GM21529 (cell line): ENCODE data around the gene PEX13.
"Not testable (repeated sequence)": the region's sequence is repeated elsewhere in the genome, so short reads cannot be mapped to it uniquely, and the experiment has no call there.

Experiments
- ATAC-seq: cut with Tn5 transposase; IDR thresholded peaks from one replicate; pipeline ENCODE4 v1.9.1; 2021; ENCODE audit not compliant: unreplicated experiment

Gene PEX13

DNA sequence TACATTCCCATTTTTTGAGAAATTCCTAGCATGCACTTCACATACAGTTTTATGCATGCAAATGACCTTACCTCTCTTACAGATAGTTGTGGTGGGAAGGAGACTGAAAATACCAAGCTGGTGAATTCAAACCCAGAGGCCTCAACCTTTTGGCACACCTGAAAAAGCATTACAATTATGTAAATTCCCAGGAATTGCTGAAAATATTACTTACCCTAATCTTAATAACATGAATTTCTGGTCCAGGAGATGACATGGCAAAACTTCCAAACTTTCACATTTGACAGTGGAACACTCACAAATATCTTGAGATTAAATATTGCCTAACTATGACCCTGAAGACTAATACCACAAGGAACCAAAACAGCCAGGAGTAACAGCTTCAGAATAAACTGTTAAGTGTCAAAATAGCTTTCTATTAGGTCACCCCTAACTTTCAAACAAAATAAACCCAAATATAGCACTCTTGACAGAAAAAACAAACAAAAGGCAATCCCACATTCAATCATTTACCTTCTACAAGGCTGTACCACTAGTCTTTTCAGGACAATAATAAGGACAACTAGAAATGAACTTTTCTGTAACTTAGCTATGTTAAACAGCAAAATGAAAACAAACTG lies 10.9 kb upstream of the PEX13 start:
- no peak for ATAC-seq

DNA sequence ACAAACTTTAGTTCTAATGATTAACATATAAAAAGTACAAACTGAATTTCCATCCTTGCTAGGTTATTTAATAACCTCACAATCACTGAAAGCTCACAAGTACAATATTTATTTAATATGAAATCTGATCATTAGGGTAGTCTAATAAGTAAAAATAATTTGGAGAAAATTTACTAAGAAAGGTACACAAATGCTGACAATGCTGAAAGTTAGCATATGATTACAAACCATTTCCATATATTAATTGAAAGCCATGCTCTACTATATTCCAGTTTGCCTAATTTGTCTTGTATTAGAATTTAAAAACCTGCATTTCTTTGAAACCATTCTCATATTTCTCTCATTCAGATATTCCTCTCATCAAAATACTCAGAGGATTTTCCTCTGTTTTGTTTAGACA lies 8.2 kb upstream of the PEX13 start:
- no peak for ATAC-seq

DNA sequence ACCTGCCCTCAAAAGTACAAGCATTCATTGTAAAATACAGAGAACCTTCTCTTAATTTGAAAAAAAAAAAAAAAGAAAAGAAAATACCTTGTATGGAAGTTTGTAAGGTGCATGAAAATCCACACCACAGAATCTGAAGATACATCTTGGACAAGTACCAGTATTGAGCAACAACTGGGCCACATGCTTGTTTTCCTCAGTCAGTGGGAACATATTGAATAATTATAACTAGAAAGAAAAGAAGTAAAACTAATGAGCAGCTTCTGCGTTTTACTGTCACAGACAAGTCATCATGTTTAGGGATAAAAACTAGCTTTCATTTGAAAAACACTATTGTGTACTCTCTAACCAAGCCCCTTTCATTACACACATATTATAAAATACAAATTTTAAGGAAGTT lies 5.8 kb upstream of the PEX13 start:
- no peak for ATAC-seq

DNA sequence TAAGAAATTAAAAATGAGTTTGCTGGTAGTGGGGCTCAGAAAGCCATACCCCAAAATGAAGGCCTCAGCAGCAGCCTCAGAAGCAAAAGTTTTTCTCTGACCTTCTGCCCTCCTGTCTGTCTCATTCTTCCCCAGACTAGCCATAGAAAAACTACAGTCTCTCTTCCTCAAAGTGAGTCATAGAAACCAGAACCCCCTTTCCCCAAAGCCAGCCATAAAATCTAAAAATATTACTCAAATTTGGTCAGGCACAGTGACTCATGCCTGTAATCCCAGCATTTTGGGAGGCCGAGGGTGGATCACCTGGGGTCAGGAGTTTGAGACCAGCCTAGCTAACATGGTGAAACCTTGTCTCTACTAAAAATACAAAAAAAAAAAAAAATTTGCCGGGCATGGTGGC lies 5.2 kb upstream of the PEX13 start:
- not testable (repeated sequence) for ATAC-seq

DNA sequence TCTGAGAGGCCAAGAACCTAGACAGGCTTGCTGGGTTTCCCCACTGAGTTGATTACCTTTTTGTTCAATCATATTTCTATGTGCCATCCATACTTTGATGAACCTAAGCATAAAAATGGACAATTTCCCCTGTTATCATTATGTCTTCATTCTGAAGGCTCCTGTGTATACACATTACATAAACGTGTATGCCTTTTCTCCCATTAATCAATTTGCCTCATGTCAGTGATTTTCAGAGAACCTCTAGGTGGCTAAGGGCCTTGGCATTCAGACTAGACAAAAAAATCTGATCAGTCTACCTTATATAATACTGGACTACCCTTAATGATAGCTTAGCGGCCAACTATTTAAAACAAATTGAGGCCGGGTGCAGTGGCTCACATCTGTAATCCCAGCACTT lies 4.1 kb upstream of the PEX13 start:
- ATAC-seq, result no peak

DNA sequence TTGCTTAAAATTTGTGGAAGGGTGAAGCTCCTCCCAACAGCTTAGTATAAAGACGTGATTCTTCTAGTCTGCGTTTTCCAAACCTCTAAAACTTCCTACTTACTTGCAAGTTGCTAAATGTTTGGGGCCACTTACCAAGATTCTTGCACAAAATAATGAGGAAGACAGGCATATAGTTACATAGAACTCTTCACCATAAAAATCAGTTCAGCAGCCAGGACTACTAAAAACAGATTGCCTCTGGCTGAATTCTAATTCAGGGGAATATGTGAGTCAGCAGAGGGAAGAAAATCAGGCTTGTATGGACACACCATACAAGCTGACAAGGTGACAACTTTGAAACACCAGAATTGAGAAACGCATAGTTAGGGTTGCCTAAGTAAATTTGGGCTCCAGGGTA lies 2.8 kb upstream of the PEX13 start:
- no peak for ATAC-seq

DNA sequence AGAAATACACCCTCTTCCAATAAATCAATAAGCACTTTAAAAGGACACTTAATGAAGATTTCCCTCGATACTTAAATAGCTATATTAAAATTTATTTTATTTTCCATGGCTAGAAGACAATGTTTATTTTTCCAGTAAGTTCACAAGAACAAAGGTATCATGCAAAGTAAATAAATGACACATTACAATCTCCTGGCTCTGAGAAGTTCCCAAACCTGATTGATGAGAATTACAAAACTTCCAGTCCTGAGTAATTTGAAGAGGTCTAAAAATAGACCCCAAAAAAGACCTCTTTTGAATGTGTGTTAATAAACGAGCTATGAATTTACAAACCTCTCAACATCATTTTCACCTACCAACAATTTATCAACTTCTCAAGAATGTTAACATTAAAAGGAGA lies 1.5 kb upstream of the PEX13 start:
- ATAC-seq, result no peak

DNA sequence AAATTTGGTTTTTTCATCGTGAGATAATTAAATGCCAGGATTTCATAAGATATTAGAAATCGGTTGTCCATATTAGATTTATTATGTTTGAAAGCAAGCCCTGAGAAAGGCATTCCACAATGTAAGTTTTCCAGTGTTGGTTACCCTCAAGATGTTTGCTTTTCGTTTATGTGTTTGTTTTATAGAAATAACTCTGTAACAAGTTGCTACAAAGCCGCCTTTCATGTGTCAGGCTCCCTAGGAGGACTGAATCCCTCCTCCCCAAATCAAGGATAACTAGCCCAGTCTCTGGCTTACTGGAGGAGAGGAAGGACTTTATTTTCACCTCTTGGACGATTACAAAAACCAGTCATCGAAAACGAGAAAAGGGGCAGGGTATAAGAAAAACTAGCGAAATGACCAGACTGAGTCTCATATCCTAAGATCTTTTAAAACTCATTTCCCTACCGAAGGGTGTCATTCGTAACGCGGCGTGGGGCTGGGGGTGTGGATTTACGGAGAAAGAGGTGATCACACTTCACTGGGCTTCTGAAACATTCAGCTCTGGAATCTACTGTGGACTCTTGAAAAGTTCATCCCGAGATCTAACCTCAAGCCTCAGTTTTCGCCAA lies 1.0 kb upstream of the PEX13 start:
- ATAC-seq, result peak; percentile 17

DNA sequence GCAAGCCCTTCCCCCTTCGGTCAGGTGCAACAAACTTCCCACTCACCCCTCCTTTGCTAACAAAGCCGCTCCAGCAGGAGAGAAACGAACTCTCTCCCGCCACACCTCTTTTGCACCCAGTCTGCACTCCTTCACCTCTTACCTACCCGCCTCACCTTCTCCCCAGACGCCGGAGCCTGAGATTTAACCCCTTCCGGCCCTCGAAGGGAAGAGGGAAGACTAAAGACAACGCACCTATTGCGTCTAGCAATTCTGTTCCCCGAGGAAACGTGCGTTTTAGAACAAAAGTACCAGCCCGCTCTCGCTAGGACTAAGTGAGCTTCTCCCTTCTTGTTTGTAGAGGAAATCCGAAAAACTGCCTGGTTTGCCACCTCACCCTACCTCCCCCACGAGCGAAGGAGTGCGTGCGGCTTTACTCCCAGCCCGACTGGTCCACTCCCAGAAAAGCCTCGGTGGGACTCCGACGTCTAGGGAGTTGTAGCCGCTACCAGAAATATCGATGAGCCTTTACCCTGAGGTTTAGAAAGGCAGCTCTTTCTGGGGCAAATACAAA lies 441 bp upstream of the PEX13 start:
- peak; percentile 61 for ATAC-seq

DNA sequence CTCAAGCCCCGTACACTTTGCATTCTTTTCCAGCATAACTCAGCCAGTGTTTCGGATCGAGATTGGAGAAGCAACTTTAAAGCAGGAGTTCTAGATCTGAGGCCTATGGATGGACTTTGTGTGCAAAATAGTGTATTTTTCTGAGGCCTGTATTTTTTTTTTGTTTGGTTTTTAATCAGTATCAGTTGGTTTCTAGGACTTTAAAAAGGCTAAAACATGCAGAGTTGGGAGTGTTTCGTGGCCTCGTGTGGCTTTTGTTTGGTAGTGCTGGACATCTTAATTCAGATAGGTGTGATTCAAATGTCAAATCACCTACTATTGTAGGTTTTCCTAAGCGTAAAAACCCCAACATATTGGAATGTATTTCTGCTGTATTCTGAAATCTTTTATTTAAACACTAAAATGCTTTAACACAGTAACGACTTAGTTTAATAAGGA lies 817 bp downstream of the PEX13 start:
- no peak for ATAC-seq

DNA sequence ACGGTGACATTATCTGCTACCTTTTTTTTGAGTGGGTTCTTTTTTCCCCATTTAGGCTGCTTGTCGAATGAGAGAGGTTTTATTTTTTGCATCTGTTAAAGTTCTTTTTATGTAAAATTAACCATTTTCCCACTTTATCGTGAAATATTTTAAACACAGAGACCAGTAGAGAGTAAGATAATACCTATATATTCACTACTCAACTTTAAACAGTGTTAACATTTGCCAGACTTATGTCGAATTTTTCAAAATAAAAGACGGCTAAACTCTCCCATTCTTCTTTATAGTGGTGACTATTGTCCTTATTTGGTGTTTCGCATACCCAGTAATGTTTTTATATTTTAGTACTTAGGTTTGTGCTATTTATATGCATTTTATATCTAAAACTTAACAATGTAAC lies 1.3 kb downstream of the PEX13 start:
- ATAC-seq, result no peak

DNA sequence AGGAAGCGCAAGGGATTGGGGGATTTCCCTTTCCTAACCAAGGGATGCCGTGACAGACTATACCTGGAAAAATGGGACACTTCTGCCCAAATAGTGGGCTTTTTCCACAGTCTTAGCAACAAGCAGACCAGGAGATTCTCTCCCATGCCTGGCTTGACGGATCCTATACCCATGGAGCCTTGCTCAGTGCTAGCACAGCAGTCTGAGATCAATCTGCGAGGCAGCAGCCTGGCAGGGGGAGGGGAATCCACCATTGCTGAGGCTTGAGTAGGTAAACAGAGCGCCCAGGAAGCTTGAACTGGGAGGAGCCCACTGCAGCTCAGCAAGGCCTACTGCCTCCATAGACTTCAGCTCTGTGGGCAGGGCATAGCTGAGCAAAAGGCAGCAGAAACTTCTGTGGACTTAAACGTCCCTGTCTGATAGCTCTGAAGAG lies 3.7 kb downstream of the PEX13 start:
- ATAC-seq, result no peak

DNA sequence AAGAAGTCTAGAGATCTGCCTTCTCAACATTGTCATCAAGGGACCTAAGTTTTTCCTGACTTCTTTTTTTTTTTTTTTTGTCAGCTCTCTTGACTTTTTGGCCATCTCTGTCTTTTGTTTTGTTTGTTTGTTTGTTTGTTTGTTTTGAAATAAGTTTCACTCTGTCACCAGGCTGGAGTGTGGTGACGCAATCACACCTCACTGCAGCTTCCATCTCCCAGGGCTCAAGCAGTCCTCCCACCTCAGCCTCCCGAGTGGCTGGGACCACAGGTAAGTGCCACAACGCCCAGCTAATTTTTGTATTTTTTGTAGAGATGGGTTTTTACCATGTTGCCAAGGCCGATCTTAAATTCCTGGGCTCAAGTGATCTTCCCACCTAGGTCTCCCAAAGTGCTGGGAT lies 6.2 kb downstream of the PEX13 start:
- no peak for ATAC-seq

DNA sequence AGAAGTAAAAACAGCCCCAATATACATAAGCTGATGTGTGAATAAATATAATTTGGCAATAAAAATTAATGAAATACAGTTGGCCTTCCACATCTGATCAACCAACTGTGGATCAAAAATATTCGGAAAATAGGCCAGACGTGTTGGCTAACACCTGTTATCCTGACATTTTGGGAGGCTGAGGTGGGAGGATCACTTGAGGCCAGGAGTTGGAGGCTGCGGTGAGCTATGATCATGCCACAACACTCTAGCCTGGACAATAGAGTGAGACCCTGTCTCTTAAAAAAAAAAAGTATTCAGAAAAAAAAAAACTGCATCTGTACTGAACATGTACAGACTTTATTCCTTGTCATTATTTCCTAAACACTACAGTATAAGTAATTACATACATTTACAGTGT lies 12.0 kb downstream of the PEX13 start:
- no peak for ATAC-seq

DNA sequence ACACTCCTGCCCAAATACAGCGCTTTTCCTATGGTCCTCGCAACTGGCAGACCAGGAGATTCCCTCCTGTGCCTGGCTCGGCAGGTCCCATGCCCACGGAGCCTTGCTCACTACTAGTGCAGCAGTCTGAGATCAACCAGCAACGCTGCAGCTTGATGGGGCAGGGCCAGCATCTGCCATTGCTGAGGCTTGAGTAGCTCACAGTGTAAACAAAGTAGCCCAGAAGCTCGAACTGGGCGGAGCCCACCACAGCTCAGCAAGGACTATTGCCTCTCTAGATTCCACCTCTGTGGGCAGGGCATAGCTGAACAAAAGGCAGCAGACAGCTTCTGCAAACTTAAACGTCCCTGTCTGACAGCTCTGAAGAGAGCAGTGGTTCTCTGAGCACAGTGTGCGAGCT lies 17.1 kb downstream of the PEX13 start:
- ATAC-seq, result not testable (repeated sequence)

DNA sequence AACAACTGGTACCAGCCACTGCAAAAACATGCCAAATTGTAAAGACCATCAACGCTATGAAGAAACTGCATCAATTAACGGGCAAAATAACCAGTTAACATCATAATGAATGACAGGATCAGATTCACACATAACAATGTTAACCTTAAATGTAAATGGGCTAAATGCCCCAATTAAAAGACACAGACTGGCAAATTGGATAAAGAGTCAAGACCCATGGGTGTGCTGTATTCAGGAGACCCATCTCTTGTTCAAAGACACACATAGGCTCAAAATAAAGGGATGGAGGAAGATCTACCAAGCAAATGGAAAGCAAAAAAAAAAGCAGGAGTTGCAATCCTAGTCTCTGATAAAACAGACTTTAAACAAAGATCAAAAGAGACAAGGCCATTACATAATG lies 19.1 kb downstream of the PEX13 start:
- ATAC-seq, result not testable (repeated sequence)

DNA sequence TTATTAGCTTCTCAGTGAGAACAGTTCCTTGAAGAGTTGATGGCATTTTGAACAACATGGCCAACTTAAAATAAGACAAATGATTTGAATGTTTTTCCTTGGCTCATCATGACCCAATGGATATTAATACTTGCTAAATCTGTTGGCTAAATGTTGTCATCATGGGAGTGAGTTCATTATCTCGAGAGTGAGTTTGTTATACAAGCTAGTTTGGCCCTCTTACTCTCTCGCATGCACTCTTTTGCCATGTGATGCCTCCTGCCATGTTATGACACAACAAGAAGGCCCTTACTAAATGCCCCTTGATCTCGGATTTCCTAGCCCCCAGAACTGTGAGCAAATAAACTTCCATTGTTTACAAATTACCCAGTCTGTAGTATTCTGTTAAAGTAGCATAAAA lies 25.3 kb downstream of the PEX13 start:
- no peak for ATAC-seq

DNA sequence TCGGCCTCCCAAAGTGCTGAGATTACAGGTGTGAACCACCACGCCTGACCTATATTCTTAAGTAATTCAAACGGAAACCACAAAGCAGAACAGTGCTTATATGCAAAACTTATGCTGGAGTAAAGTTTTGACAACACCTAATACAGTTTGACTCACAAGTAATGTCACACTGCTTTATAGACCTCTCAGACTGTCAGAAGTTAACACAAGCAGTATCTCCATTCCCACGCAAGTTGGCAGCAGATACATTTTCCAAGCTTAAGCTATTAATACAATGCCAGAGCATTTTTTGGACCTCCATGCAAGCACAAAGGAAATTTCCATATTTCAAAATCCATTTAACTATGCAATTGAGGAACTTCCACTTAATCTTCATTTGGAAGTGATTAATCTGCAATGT lies 27.1 kb downstream of the PEX13 start:
- no peak for ATAC-seq

DNA sequence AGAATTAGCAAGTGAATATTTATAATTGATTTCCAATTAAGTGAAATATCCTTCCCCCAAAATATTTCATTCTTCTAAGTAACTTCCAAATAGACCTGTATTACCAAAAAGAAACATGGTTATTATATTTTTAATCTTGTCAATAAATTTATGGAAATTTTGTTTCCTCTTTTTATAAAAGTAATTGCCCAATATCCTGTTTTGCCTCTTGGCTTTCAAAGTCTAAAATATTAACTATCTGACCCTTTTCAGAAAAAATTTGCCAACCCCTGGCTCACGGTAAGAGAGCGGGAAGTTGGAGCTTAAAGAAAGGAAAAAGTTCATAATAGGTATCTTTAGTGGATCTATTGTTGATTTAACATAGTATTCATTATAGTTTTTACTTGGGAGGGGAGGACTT lies 27.7 kb downstream of the PEX13 start:
- no peak for ATAC-seq

DNA sequence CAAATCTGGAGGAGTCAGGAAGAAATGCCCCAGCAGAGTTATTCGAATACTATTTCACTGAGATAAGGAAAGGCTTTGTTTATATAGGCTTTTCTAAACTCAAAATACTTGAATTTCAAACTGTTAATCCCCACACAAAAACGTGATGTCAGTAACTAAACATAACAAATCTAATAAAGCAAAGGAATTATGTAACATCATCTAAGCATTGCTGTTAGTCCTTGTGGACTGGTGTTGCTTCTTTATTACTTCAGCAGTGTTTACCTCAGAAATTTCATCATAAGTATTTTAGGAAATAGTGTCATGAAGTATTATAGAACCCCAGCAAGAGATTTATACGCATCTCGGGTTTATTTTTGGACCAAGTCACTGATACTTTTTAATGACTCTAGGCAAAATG lies 28.5 kb downstream of the PEX13 start:
- no peak for ATAC-seq

DNA sequence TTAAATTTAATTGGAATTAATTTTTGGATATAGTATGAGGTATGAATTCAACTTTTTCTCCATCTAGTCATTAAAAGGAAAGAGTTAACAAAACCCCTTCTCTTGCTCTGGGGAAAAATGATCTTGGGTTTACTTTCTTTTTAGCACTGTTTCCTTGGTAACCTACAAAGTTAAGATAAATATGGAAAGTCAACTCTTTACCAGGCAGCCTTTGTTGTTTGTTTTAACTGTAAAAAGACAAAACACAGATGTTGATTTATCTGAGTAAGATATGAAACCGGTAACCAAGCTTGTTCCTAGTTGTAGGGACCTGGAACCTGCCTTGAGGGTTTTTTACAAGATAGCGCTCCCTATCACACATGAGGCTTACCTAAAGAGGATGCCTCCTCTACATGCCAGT lies 38.0 kb downstream of the PEX13 start:
- ATAC-seq, result no peak

DNA sequence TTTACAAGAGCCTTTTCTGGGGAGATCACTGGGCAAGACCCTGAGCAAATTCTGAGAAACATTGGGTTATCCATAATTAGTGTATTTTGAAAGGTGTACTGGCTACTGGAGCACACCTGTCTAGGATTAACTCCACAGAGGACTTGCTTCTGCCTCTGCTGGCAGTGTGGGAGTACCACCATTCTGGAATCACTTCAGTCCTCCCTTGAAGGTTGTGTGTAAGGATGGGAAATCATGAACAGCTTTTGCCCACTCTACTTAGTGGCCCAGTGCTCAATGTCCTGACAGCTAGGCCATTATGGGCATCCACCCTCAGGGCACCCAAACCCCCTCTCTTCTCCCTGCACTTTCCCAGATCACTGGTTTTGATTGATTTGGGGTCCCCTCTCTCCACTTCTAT lies 40.0 kb downstream of the PEX13 start:
- ATAC-seq, result no peak

DNA sequence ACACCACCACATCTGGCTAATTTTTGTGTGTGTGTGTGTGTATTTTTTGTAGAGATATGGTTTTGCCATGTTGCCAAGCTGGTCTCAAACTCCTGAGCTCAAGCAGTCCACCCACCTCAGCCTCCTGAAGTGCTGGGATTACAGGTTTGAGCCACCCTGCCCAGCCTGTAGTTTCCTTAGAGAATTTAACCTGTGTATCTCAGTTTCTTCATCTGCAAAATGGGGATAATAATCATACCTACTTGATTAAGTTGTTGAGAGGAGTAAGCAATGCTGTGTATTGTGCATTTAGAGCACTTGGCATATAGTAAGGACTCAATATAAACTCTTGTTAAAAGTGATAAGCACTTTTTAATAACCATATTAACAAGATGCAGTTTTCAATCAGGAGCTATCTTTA lies 41.9 kb downstream of the PEX13 start:
- ATAC-seq, result no peak
